ENCODE data around the gene ABCD3.

DNA sequence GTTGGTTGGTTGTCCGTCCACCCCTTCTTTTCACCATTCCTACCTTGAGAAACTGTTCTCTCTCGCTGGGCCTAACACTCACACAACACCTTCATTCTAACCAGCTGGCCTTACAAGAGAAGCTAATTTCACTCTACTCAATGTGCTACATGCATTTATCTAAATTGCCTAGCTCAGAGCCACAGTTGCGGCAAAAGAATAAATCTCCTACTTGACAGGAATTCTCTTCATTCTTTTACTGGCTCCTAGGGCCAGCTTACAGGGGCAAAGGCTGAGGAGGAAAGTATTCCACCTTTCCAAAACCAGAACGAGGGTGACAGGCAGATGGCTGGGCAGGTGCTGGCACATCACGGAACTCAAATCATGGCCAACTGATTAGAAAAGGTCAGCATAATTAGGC lies 116.9 kb downstream of the ABCD3 start:
- TF ChIP-seq, protein P1, sequence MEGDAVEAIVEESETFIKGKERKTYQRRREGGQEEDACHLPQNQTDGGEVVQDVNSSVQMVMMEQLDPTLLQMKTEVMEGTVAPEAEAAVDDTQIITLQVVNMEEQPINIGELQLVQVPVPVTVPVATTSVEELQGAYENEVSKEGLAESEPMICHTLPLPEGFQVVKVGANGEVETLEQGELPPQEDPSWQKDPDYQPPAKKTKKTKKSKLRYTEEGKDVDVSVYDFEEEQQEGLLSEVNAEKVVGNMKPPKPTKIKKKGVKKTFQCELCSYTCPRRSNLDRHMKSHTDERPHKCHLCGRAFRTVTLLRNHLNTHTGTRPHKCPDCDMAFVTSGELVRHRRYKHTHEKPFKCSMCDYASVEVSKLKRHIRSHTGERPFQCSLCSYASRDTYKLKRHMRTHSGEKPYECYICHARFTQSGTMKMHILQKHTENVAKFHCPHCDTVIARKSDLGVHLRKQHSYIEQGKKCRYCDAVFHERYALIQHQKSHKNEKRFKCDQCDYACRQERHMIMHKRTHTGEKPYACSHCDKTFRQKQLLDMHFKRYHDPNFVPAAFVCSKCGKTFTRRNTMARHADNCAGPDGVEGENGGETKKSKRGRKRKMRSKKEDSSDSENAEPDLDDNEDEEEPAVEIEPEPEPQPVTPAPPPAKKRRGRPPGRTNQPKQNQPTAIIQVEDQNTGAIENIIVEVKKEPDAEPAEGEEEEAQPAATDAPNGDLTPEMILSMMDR (IDR thresholded peaks at IDR 0.05), result no peak
- no peak for TF ChIP-seq POLR2A (IDR thresholded peaks at IDR 0.05)

Measured in right lobe of liver (tissue), 4 donors.